ENCODE data around the gene ZNF581.

ZNF581 gene

GRCh38 chr19:55680339-55681130 is 37.1 kb downstream of the ZNF581 start:
- peaks cover 84% of the 10 kb centered on the region for H3K36me3 ChIP-seq
- H3K27me3 ChIP-seq (ENCODE audit: insufficient read depth, low read depth, severe bottlenecking), result no peaks in the 10 kb centered on the region
- DNase-seq, result no peak
- H3K4me3 ChIP-seq (ENCODE audit: low read depth, low read length), result no peak overlapping the region
- TF ChIP-seq, protein P1, sequence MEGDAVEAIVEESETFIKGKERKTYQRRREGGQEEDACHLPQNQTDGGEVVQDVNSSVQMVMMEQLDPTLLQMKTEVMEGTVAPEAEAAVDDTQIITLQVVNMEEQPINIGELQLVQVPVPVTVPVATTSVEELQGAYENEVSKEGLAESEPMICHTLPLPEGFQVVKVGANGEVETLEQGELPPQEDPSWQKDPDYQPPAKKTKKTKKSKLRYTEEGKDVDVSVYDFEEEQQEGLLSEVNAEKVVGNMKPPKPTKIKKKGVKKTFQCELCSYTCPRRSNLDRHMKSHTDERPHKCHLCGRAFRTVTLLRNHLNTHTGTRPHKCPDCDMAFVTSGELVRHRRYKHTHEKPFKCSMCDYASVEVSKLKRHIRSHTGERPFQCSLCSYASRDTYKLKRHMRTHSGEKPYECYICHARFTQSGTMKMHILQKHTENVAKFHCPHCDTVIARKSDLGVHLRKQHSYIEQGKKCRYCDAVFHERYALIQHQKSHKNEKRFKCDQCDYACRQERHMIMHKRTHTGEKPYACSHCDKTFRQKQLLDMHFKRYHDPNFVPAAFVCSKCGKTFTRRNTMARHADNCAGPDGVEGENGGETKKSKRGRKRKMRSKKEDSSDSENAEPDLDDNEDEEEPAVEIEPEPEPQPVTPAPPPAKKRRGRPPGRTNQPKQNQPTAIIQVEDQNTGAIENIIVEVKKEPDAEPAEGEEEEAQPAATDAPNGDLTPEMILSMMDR (IDR thresholded peaks at IDR 0.05; ENCODE audit: low read depth, low read length), result no peak
- H3K27ac ChIP-seq, result no peak overlapping the region
- no peaks in the 10 kb centered on the region for H3K9me3 ChIP-seq (ENCODE audit: severe bottlenecking)

DNA sequence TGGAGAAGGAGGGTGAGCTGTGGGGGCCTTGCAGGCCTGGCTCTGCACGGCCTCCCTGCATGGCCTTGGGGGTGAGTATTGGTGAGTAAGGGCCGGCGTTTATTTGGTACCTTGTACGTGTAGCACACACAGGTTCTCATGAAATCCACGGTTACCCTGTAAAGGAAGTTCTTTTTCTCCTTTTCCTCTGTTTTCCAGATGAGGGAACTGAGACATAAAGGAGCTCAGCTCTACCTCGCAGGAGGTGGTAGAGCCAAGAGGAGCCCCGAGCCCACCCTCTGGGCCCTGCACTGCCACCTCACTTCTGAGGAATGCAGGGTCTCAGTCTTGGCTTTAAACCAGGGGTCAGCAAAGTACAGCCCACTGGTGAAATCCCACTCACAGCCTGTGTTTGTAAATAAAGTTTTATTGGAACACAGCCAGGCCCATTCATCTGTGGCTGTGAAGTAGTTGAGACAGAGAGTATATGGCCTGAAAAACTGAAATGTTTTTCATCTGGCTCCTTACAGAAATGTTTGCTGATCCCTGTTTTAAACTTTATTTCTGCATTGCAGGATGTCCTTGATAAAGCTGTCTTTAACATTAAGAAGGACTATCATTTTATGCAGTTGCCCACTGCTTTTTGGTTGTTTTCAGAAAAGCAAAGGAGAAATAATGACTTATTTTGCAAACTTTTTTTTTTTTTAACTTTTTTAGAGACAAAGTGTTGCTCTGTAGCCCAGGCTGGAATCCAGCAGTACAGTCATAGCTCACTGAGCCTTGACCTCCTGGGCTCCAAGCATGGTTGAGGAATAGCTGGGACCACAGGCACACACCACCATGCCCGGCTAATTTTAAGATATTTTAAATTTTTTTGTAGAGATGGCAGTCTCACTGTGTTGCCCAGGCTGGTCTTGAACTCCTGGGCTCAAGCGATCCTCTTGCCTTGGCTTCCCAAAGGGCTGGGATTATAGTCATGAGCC is 38.0 kb downstream of the ZNF581 start:
- Histone ChIP-seq H3K36me3 (peaks cover 90% of the 10 kb centered on the region), H3K27ac (no peak overlapping the region), H3K9me3 (ENCODE audit: severe bottlenecking) (no peaks in the 10 kb centered on the region), H3K27me3 (ENCODE audit: insufficient read depth, low read depth, severe bottlenecking) (no peaks in the 10 kb centered on the region), H3K4me3 (ENCODE audit: low read depth, low read length) (no peak overlapping the region)
- DNase-seq, result no peak
- TF ChIP-seq, protein P1 (IDR thresholded peaks at IDR 0.05; ENCODE audit: low read depth, low read length), result no peak

DNA sequence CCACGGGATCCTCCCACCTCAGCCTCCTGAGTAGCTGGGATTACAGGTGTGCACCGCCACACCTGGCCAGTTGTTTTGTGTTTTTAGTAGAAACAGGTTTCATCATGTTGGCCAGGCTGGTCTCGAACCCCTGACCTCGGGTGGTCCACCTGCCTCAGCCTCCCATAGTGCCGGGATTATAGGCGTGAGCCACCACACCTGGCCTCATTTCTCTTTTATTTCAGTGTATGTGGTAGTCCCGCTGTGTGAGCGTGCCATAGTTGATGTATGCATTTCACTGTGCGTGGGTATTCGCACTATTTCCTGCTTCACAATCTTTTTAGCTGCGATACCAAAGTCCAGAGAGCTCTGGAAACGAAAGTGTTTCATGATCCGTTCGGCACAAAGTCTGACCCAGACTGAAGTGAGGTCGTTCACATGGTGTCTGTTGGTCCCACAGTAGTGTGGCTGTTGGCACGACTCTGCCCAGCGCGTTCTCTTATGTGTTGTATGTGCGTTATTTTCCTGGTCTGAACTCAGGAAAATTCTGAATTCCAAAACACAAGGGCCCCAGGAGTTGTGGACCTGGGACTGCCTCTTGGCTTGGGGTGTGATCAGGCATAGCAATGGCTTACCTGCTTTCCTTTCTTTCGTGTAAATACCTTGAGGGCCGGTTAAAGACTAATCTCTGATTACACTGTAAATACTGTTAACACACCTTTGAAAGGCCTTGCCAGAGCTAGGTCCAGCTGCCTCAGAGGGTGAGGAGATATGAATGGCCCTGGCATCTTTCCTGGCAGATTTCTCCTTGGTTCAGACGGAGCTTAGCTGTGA is 40.2 kb downstream of the ZNF581 start:
- H3K9me3 ChIP-seq (ENCODE audit: severe bottlenecking), result no peaks in the 10 kb centered on the region
- no peak overlapping the region for H3K27ac ChIP-seq
- H3K36me3 ChIP-seq, result peaks cover 75% of the 10 kb centered on the region
- DNase-seq, result no peak
- H3K4me3 ChIP-seq (ENCODE audit: low read depth, low read length), result no peak overlapping the region
- TF ChIP-seq, protein P1 (IDR thresholded peaks at IDR 0.05; ENCODE audit: low read depth, low read length), result no peak
- H3K27me3 ChIP-seq (ENCODE audit: insufficient read depth, low read depth, severe bottlenecking), result no peaks in the 10 kb centered on the region

- H3K36me3 ChIP-seq, result peaks cover 74% of the 10 kb centered on the region
- H3K27ac ChIP-seq, result no peak overlapping the region
- TF ChIP-seq, protein P1 (IDR thresholded peaks at IDR 0.05; ENCODE audit: low read depth, low read length), result no peak
- no peak for DNase-seq
- H3K27me3 ChIP-seq (ENCODE audit: insufficient read depth, low read depth, severe bottlenecking), result no peaks in the 10 kb centered on the region
- no peaks in the 10 kb centered on the region for H3K9me3 ChIP-seq (ENCODE audit: severe bottlenecking)
- no peak overlapping the region for H3K4me3 ChIP-seq (ENCODE audit: low read depth, low read length)
These were observed 41.7 kb downstream of the ZNF581 start for GRCh38 chr19:55684946-55685681.

DNA sequence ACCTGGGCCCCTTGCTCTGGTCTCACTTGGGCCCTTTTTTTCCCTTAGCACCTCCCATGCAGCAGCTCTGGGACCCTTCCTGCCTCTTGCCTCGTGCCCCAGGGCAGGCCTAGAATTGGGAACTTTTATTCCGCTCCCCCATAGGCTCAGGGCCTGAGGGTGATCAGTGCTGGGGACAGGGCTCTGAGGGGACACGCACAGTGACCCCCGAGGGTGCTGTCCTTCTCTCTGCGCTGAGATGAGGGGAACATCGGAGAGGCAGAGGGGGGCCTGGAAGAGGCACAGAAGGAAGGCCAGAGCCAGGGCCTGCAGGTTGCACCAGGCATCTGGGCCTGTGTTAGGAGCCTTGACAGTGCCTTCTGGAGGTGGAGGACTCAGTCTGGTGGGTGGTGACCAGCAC is 42.3 kb downstream of the ZNF581 start:
- H3K4me3 ChIP-seq (ENCODE audit: low read depth, low read length), result no peak overlapping the region
- peaks cover 72% of the 10 kb centered on the region for H3K36me3 ChIP-seq
- DNase-seq, result no peak
- no peaks in the 10 kb centered on the region for H3K9me3 ChIP-seq (ENCODE audit: severe bottlenecking)
- TF ChIP-seq, protein P1 (IDR thresholded peaks at IDR 0.05; ENCODE audit: low read depth, low read length), result no peak
- H3K27ac ChIP-seq, result no peak overlapping the region
- no peaks in the 10 kb centered on the region for H3K27me3 ChIP-seq (ENCODE audit: insufficient read depth, low read depth, severe bottlenecking)

All from WERI-Rb-1 (cell line).